HEK293 (cell line): Measurements from ENCODE around the gene HTR2A.

Experiments
- EGR2 ChIP-seq: fragments of 450-650 bp; formaldehyde crosslinking; IDR thresholded peaks from 2 replicates; pipeline ENCODE4 v1.5.1; 2016; ENCODE audit warnings: low read depth, missing biosample characterization, missing genetic modification characterization
- GLIS1 ChIP-seq: fragments of 450-650 bp; formaldehyde crosslinking; IDR thresholded peaks from 2 replicates; pipeline ENCODE4 v1.5.1; 2016; ENCODE audit warnings: missing biosample characterization, missing genetic modification characterization
- GLIS2 ChIP-seq: fragments of 450-650 bp; formaldehyde crosslinking; IDR thresholded peaks from 2 replicates; pipeline ENCODE4 v1.5.1; 2016; ENCODE audit warnings: missing biosample characterization, missing genetic modification characterization
- HOXC10 ChIP-seq: sonication (generic); formaldehyde crosslinking; IDR thresholded peaks from 2 replicates; pipeline ENCODE4 v1.8.1; 2023; ENCODE audit warnings: mild to moderate bottlenecking, missing genetic modification reagents
- KLF9 ChIP-seq: fragments of 450-650 bp; formaldehyde crosslinking; IDR thresholded peaks from 2 replicates; pipeline ENCODE4 v1.5.1; 2016; ENCODE audit warnings: missing biosample characterization, missing genetic modification characterization, low read depth
- PRDM10 ChIP-seq: fragments of 450-650 bp; formaldehyde crosslinking; IDR thresholded peaks from 2 replicates; pipeline ENCODE4 v1.5.1; 2016; ENCODE audit warnings: missing biosample characterization, missing genetic modification characterization
- SP3 ChIP-seq: fragments of 450-650 bp; formaldehyde crosslinking; IDR thresholded peaks from 2 replicates; pipeline ENCODE4 v1.5.1; 2016; ENCODE audit warnings: missing biosample characterization, missing genetic modification characterization
- ZBTB8A ChIP-seq: fragments of 450-650 bp; formaldehyde crosslinking; IDR thresholded peaks from 2 replicates; pipeline ENCODE4 v1.5.1; 2016; ENCODE audit warnings: missing biosample characterization, missing genetic modification characterization
- ZNF18 ChIP-seq: fragments of 450-650 bp; formaldehyde crosslinking; IDR thresholded peaks from 2 replicates; pipeline ENCODE4 v1.5.1; 2016; ENCODE audit warnings: missing biosample characterization, missing genetic modification characterization
- ZNF214 ChIP-seq: fragments of 450-650 bp; formaldehyde crosslinking; IDR thresholded peaks from 2 replicates; pipeline ENCODE4 v1.5.1; 2017; ENCODE audit warnings: missing biosample characterization, mild to moderate bottlenecking, missing genetic modification characterization, borderline replicate concordance
- ZNF341 ChIP-seq: fragments of 450-650 bp; formaldehyde crosslinking; IDR thresholded peaks from 2 replicates; pipeline ENCODE4; 2016; ENCODE audit warnings: low read depth, missing biosample characterization, missing genetic modification characterization
- ZNF398 ChIP-seq: fragments of 450-650 bp; formaldehyde crosslinking; IDR thresholded peaks from 2 replicates; pipeline ENCODE4 v1.5.1; 2017; ENCODE audit warnings: missing biosample characterization, missing genetic modification characterization
- ZNF501 ChIP-seq: fragments of 450-650 bp; formaldehyde crosslinking; IDR thresholded peaks from 2 replicates; pipeline ENCODE4 v1.5.1; 2016; ENCODE audit warnings: missing biosample characterization, missing genetic modification characterization
- ZNF585B ChIP-seq: fragments of 450-650 bp; formaldehyde crosslinking; IDR thresholded peaks from 2 replicates; pipeline ENCODE4 v1.5.1; 2016; ENCODE audit warnings: missing biosample characterization, missing genetic modification characterization
- ZNF654 ChIP-seq: fragments of 450-650 bp; formaldehyde crosslinking; IDR thresholded peaks from 2 replicates; pipeline ENCODE4 v1.5.1; 2016; ENCODE audit warnings: low read depth, missing biosample characterization, missing genetic modification characterization
- ZNF692 ChIP-seq: fragments of 450-650 bp; formaldehyde crosslinking; IDR thresholded peaks from 2 replicates; pipeline ENCODE4 v1.5.1; 2016; ENCODE audit warnings: missing biosample characterization, missing genetic modification characterization
- TF ChIP-seq, protein P1 (sequence below): fragments of 450-650 bp; formaldehyde crosslinking; IDR thresholded peaks from 2 replicates; pipeline ENCODE4 v1.5.1; 2017; ENCODE audit warnings: missing biosample characterization, missing genetic modification characterization
- TF ChIP-seq, protein P2 (sequence below): fragments of 450-650 bp; formaldehyde crosslinking; IDR thresholded peaks from 2 replicates; pipeline ENCODE4 v1.5.0; 2017; ENCODE audit warnings: missing biosample characterization, missing genetic modification characterization, borderline replicate concordance
- TF ChIP-seq, protein P3 (sequence below): fragments of 450-650 bp; formaldehyde crosslinking; IDR thresholded peaks from 2 replicates; pipeline ENCODE4 v1.5.1; 2016; ENCODE audit warnings: missing biosample characterization, missing genetic modification characterization

Gene HTR2A

DNA sequence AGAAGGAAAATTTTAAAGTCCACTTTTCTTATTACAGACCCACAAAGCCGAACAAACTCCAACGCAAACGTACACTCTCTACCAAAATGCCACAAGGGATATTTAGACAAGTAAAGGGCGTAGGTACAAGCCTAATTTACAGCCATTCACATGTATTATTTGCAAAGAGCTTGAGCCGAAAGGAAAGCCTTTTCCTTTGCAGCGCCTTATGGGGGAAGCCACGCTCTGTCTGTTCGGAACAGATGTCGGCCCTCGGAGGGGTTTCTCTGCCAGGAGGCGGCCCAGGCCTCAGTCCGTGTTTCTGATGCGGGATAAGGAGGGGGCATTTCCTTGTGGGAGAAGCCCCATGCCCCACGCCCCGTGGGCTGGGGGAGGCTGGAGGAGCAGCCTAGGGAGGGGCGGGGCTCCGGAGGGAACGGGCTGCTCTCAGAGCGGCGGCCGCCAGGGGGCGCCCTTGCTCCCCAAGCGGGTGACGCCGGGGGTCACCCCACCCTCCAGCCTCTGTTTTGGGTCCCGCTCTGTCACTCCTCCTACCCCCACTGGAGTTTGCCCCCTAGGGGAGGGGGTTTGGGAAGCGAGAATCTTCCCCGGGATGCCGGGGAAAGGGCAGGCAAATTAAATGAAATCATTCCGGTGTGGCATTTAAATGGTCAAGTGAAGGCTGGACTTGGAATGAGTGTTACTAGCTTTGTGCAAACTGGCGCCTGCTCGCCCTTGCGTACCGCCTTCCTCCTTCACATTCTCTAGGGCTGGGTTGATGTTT lies 2.9 kb downstream of the HTR2A start (continued):
- TF ChIP-seq PRDM10 (tag by site-specific recombination), result no peak
- 0 out of 2 replicates have a peak, but pooled peaks have one; percentile 24 for TF ChIP-seq ZNF501
- TF ChIP-seq ZNF214 (tag by site-specific recombination), result no peak
- TF ChIP-seq KLF9 (tag by site-specific recombination), result peak; percentile 70
- TF ChIP-seq ZBTB8A (tag by site-specific recombination), result peak; percentile 35; the same call in 1 of the 2 replicates
- TF ChIP-seq, protein P1, sequence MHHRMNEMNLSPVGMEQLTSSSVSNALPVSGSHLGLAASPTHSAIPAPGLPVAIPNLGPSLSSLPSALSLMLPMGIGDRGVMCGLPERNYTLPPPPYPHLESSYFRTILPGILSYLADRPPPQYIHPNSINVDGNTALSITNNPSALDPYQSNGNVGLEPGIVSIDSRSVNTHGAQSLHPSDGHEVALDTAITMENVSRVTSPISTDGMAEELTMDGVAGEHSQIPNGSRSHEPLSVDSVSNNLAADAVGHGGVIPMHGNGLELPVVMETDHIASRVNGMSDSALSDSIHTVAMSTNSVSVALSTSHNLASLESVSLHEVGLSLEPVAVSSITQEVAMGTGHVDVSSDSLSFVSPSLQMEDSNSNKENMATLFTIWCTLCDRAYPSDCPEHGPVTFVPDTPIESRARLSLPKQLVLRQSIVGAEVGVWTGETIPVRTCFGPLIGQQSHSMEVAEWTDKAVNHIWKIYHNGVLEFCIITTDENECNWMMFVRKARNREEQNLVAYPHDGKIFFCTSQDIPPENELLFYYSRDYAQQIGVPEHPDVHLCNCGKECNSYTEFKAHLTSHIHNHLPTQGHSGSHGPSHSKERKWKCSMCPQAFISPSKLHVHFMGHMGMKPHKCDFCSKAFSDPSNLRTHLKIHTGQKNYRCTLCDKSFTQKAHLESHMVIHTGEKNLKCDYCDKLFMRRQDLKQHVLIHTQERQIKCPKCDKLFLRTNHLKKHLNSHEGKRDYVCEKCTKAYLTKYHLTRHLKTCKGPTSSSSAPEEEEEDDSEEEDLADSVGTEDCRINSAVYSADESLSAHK, result no peak
- no peak for TF ChIP-seq HOXC10
- TF ChIP-seq, protein P2, sequence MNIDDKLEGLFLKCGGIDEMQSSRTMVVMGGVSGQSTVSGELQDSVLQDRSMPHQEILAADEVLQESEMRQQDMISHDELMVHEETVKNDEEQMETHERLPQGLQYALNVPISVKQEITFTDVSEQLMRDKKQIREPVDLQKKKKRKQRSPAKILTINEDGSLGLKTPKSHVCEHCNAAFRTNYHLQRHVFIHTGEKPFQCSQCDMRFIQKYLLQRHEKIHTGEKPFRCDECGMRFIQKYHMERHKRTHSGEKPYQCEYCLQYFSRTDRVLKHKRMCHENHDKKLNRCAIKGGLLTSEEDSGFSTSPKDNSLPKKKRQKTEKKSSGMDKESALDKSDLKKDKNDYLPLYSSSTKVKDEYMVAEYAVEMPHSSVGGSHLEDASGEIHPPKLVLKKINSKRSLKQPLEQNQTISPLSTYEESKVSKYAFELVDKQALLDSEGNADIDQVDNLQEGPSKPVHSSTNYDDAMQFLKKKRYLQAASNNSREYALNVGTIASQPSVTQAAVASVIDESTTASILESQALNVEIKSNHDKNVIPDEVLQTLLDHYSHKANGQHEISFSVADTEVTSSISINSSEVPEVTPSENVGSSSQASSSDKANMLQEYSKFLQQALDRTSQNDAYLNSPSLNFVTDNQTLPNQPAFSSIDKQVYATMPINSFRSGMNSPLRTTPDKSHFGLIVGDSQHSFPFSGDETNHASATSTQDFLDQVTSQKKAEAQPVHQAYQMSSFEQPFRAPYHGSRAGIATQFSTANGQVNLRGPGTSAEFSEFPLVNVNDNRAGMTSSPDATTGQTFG (tag by site-specific recombination), result no peak
- no peak for TF ChIP-seq ZNF585B (tag by site-specific recombination)
- TF ChIP-seq SP3 (tag by site-specific recombination), result peak; percentile 63
- no peak for TF ChIP-seq ZNF692 (tag by site-specific recombination)
- peak; percentile 81 for TF ChIP-seq ZNF341 (tag by site-specific recombination)
- peak; percentile 15; the same call in 1 of the 2 replicates for TF ChIP-seq ZNF654 (tag by site-specific recombination)
- peak; percentile 91 for TF ChIP-seq GLIS2
- TF ChIP-seq ZNF18 (tag by site-specific recombination), result no peak
- peak; percentile 61; the same call in 1 of the 2 replicates for TF ChIP-seq ZNF398 (tag by site-specific recombination)
- peak; percentile 64 for TF ChIP-seq GLIS1 (tag by site-specific recombination)
- TF ChIP-seq, protein P3, sequence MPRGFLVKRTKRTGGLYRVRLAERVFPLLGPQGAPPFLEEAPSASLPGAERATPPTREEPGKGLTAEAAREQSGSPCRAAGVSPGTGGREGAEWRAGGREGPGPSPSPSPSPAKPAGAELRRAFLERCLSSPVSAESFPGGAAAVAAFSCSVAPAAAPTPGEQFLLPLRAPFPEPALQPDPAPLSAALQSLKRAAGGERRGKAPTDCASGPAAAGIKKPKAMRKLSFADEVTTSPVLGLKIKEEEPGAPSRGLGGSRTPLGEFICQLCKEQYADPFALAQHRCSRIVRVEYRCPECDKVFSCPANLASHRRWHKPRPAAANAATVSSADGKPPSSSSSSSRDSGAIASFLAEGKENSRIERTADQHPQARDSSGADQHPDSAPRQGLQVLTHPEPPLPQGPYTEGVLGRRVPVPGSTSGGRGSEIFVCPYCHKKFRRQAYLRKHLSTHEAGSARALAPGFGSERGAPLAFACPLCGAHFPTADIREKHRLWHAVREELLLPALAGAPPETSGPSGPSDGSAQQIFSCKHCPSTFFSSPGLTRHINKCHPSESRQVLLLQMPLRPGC (tag by site-specific recombination), result no peak
- TF ChIP-seq EGR2 (tag by site-specific recombination), result peak; percentile 56; the same call in 1 of the 2 replicates
